Measurements from ENCODE around the gene SORL1.

SORL1 gene

DNA sequence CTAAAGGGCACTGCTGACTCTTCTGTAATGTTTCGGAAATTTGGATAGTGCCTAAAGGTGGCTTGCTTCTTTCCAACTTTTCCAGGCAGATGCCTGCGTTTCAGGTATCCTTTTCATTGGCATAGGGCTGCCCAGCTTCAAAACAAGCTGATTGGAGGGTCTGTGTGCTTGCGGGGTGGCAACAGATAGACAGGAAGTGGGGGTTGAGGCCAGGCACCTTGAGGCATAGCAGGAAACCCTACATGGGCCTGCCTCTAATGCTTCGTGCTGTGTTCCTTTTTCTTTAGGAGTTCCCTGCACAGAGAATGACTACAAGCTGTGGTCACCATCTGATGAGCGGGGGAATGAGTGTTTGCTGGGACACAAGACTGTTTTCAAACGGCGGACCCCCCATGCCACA lies 92.8 kb downstream of the SORL1 start:
- DNase-seq, result no peak

DNA sequence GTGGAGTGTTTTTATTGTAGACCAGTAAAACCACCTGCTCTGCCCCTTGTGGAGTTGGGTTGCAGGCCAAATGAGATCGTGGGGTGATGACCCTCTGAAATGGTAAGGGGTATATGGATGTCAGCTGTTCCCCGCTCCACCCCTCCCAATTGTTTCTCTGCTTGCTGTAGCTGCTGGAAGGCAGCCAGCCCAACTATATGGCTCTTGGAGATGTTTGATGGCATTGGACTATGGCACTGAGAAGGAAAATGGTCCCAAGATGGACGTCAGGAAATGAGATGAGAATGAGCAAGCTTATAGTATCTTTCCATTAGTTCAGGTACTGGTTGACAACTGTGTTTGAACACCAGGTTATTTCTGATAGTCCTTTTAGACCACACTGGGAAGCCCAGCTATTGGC lies 95.5 kb downstream of the SORL1 start:
- no peak for DNase-seq

DNA sequence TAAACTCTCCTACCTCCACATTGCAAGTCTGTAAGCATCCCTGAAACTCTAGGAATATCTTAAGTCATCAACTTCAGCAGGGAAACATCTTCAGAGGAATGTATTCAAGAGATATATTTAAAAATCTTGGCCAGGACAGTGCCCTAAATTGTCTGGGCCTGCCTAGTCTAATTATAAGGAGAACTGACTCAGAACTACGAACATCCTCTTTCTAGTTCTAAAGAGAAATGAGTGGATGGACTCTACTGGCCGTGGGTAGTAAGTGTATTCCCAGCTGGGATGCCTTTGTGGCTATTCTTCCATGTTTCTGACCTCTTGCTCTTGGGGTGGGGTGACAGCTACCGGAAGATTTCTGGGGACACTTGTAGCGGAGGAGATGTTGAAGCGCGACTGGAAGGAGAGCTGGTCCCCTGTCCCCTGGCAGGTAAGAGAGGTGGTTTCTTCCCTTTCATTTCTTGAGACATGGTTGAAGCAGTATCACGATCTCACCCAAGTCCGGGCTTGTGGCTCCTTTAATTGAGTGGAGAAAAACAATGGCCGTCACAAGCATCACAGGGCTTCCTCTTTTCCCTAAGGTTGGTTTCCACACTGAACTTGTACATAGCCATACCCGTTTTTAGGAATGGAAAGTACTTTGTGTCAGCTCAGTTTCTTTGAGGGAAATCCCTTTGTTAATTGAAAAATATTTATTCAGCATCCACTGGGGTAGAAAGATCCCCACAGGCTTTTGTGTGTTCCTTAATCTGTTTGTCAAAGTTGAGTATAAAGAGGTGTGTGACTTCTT lies 98.3 kb downstream of the SORL1 start:
- no peak for DNase-seq

DNA sequence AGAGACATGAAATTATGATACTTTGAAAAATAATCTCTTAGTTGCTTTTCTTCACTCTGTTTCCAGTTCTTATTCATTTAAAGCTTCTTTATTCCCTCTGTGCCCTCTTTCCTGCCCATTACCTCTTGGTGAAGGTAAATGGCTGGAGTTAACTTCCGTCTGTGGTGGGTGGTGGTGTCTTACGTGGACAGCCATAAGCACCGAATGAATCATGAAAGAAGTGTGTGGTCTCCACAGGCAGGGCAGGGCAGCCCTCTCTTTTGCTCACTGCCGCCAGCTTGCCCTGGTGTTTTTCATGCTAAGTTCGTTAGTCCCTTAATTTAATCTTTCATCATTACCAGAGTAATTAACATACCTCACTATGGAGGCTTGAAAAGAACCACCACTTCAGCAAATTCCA lies 99.3 kb downstream of the SORL1 start:
- no peak for DNase-seq

DNA sequence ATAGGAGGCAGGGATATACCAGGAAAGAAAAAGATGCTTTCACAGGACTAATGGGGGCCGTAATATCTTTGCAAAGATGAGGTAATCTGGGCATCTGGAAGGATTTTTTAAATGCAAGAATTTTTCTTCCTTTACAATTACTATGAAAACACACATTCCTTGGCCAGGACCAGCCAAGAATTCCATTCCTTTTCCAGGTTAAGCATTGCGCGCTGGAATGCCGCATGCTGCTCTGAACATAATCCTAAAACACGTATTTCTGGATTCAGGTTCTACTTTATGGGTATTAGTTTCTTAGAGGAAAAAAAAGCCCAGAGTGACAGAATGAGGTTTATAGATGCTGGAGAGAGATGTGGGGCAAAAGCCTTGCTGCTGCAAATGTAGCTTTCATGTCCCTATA lies 100.0 kb downstream of the SORL1 start:
- DNase-seq, result no peak

DNA sequence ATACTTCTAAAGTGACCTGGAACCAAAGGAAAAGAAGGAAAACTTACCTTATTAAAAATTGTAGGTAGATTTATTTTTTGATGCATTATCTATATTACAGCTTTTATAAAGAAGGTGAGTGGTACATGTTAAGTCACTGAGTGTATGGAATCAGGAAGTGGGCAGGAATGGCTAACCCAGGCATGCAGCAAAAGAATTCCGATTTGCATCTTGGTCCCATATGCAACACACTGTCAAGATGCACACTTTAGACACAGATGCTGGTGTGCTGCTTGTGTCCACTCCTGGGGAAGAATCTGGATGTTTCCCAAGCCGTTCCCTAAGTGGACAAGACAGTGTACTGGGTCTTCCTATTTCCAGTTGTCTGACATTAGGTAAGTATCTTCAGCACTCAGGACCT lies 100.5 kb downstream of the SORL1 start:
- DNase-seq, result no peak

DNA sequence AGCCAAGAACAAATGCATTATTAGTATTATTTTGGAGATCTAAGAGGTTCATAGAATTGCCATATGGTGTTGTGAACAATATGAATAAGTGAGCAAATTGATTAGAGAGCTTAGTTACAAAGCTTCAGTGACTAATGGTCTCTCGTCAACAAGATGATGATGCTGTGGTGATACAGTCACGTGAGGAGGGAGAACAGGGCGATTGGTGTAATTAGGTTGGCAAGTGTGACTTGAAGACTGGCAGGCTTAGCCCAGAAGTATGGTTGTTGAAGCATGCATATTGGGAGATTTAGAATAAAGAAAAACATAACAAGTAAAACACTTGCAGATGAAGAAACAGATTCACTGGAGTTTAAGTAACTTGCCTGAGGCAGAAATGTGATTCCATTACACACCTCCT lies 101.3 kb downstream of the SORL1 start:
- DNase-seq, result no peak

DNA sequence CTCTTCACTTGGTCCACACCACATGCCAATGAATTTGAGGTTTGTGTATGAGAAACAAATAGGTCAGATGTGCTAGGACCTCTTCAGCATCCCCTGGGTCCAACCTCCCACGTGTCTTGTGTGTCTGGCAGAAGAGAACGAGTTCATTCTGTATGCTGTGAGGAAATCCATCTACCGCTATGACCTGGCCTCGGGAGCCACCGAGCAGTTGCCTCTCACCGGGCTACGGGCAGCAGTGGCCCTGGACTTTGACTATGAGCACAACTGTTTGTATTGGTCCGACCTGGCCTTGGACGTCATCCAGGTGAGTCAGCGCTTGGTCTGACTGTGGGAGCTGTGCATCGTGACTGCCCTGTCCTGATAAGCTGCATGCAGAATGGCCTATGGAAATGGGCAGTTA lies 101.7 kb downstream of the SORL1 start:
- DNase-seq, result no peak

DNA sequence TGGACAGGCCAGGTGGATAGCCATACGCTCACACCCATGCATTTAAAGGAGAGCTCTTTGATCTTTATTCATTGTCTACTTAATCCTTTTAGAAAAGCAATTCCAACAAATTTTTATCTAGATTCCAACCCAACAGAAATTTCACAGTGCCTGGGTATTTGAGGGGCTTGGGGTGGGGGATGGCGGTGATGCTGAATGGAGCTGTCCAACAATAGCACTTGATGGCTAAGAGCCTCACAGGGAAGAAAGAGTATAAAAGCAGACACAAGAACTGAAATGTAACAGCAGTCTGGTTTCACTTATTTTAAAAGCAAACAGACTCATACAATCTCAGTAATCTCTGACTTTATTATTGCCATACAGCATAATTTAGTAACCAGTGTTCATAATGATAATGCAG lies 102.4 kb downstream of the SORL1 start:
- DNase-seq, result no peak

DNA sequence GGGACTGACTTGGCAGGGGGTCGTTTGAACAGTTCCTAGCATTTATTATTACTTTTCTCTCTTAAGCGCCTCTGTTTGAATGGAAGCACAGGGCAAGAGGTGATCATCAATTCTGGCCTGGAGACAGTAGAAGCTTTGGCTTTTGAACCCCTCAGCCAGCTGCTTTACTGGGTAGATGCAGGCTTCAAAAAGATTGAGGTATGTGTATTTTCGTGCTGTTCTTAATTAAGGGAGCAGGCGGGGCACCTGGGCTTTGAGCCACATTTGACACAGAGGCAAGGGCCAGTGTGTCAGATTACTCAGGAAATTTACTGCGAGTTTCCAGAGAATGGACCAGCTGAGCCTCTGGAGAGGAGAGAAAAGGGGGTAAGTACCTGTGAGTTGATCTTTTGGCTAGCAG lies 103.0 kb downstream of the SORL1 start:
- DNase-seq, result no peak

DNA sequence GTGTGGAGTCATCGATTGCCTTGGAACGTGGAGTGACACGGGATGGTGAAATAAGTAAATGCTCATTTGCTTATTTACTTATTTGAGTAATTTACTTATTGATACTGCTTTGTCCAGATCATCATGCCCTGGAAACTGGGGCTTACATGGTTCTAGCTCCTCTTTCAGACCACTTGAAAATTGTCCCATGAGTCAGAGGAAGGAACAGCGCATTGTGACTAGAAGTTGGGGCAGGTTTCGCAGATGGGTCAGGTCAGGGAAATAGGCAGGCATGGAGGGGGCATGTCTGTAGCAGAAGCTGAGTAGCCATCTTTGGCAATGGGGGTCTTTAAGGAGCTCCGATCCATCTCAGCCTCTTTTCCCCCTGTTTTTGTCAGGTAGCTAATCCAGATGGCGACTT lies 104.8 kb downstream of the SORL1 start:
- no peak for DNase-seq

DNA sequence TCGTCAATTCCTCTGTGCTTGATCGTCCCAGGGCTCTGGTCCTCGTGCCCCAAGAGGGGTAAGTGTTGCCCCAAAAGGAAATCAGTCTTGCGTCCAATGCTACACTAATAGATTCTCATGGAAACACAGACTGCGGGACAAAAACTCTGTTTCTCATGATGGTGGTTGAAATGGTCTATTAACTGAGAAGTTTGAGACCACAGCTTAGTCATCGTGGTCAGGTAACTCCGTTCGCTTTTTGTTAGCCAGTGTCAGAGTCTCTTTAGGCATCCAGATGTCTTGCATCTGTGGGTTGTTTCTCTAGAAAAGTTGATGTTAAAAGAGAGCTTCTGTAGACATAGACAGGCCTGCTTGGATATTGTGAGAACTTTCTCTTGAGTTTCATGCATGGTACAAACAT lies 105.2 kb downstream of the SORL1 start:
- no peak for DNase-seq

DNA sequence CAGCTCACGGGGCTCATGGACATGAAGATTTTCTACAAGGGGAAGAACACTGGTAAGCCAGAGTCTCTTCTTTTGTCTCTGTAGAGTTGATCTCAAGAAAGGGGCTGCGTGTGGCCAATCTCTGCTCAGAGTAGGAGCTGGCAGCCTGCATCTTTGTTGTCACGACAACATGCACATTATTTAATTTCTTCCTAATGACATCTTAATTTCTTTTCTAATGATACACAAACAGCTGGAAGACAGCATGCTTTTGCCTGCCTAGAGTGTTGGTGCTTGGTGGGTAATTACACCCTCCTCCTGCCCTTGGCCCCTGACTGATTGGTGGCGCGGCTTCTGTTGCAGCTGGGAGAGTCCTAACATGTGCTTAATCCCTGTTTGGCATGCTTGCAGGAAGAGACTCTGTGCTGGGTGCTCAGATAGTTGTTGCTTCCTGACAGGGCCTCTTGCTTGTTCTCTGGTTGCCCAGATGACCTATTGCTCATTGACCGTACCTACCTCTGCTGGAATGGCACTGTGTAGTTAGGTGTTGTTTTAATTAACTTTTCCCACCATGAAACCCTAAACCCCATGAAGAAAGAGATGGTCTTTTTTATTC lies 107.6 kb downstream of the SORL1 start:
- DNase-seq, result no peak

DNA sequence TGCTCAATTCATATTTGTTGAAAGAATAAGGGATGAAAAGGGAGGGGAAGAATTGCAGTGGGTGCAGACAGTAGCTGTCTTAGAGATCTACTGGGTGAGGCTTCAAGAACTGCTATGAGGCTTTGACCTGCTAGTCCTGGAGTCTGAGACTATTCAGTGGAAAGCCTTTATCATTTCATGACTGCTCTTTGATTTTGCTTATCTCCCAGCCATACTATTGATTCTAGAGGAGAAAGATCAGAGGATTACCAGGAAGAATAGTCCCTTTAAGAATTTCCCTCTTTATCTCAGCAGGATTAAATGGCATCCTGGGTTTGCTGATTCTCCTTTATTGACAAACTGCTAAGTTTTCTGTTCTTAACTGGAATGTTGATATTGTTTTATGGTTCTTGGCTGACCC lies 108.1 kb downstream of the SORL1 start:
- DNase-seq, result no peak

DNA sequence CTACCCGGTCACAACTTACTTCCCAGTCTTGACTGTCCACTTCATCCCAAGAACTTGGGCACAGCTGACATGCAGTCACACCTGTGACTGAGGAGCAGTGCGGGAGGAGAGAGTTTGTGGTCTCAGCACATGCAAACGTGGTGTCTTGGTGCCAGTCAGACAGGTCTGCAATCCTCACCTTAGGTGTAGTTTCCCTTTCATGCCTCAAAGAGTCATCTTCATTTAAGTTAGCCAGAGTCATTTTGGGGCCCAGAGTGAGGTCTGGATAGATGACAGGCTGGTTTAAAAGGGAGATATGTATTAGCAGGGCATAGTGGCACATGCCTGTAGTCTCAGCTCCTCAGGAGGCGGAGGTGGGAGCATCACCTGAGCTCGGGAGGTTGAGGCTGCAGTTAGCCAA lies 109.1 kb downstream of the SORL1 start:
- DNase-seq, result no peak

DNA sequence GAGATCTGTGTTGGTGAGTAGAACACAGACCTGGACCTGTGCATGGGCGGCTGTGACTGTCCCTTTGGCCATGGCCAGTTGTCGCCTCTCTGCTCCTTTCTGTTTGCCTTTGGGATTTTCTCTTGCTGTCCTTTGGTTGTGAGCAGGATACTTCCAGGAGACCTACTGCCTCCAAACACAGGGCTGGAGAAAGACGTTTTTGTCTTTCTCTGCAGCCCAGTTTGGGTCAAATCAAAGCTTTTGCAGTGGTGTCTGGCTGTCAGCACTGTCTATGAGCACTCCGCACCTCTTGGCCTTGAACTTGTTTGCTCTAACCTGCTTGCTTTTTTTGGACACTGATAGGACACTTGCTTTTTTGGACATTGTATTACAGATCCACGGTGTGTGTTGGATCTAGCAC lies 109.6 kb downstream of the SORL1 start:
- DNase-seq, result no peak

DNA sequence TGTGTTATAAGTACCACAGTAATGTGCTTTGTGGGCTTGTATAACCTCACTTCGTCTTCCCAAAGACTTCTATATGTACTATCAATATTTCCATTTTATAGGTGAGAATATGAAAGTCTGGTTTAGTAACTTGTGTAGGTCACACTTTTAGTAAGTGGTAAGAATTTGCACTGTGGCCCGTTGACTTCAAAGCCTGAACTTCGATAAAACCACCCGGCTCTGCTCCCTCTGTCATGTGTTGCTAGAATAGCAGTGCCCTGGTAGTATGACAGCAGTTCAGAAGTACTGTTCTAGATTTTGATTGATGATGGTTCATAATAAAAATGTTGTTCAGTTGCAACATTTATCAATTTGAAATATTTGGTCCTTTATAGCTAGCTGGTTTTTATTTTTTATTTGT lies 110.9 kb downstream of the SORL1 start:
- no peak for DNase-seq

DNA sequence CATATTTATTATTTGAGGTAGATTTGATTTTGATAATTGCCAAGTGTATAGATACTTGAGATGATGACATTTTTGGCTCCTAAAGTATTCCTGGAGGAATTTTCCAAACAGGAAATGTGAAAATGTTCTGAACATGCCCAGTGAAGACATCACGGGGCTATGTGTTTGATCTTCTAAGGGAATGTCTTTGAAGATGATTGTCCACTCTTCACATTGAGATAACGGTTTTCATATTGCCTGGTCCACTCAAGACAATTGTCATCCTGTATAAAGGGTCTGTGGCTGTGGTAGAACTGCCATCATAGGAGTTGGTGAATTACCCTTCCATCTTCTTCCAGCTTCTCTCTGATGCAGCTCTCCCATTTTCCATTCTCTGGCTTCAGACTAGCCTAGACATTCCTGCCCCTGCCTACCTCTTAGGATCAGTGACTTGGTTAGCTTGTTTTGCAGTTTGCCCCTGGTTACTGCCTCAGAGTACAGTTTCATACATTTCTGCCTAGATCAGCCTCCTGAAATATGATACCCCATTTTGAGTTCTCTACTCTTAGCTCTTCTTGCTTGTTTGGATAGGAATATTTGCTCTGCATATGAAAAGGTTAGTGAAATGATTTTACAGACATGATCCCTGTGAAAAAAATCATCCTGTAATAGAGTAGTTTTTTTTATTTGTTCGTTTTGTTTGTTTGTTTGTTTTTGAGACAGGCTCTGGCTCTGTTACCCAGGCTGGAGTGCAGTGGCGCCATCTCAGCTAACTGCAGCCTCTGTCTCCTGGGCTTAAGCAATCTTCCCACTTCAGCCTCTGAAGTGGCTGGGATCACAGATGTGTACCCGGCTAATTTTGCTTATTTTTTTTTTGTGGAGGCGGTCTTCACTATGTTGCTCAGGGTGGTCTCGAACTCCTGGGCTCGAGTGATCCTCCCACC lies 112.0 kb downstream of the SORL1 start:
- no peak for DNase-seq

DNA sequence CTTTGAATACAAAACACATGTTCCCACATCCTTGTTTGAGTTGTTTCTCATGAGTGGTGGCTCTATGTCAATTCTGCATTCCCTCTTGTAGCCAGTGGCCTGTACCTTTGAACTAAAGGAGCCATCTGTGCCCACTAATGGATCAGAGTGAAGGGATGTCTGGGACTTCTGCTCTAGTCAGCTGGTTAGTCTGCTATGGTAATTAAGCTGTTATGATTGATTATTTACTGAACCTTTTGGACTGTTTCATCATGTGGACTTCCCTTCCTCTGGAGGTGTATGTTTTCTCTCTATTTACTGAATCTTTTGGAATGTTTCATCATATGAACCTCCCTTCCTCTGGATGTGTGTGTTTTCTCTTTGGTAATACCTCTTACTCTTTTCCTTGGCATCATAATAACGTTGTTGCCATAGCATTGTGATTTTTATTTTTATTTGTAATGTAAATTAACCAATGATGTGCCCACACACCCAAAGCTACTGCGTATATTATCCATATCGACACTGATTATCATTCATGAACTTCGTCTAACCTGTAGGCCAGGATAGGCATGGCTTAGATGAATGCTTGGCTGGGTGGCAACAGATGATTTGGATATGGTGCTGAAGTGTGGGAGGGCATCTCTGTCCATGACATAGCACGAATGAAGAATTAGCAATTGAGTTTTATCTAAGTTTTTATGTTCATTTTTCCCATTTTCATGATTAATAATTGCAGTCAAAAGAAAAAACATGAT lies 113.0 kb downstream of the SORL1 start:
- DNase-seq, result no peak

DNA sequence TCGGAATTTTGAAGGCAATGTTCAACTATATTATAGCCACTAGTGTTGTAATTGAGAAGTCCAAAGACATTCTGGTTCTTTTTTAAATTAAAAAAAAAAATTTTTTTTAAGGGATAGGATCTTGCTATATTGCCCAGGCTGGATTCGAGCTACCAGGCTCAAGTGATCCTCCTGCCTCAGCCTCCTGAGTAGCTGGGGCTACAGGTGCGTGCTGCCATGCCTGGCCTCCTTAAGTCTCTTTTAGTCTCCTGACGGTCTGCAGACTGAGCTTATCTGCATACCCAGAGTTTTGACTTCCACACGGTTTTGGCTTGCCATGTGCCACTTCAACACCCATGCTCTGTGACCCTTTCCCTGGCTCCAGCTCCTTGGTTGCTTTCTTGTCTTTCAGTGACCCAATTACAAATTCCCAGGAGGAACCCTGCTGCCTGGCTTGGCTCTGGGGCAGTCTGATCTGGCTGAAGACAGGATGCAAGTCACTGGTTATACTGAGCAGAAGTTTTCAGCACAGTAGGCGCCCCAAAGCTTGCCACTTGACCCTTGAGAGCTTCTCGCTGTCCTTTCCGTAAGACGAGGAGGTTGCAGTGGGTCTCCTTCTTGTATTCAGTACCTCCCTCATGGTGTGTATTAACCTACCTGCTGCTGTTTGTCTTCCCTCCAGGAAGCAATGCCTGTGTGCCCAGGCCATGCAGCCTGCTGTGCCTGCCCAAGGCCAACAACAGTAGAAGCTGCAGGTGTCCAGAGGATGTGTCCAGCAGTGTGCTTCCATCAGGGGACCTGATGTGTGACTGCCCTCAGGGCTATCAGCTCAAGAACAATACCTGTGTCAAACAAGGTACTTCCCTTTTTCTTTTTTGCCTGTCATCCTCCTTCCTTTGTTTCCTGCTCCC lies 114.4 kb downstream of the SORL1 start:
- no peak for DNase-seq

DNA sequence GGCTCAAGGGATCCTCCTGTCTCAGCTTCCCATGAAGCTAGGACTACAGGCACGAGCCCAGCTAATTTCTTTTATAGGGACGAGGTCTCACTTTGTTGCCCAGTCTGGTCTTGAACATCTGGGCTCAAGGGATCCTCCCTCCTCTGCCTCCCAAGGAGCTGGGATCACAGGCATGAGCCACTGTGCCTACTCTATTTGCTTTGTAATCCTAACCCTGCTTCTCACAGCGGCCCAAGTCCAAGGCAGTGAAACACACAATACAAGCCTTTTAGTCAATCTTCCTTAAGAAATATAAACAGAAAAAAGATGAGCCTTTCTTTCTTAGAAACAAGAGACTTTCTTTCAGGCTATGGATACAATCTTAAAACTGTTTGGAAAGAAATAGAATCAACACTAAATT lies 115.9 kb downstream of the SORL1 start:
- DNase-seq, result no peak

Measured in activated T-cell treated with anti-CD3 and anti-CD28 coated beads, Interleukin-2, amount 50 U/mL, for 1 hour (primary cell).